ENCODE measurements around the gene CASP8. TPM values are rescaled to one million over a fixed set of nuclear protein-coding genes. Genes with fewer than 3 reads are reported as not detected.
"Not testable (repeated sequence)": the region's sequence is repeated elsewhere in the genome, so short reads cannot be mapped to it uniquely, and the experiment has no call there.

Gene CASP8
- total RNA-seq, 1 experiment from 2014 or later, result 85.8 TPM

DNA sequence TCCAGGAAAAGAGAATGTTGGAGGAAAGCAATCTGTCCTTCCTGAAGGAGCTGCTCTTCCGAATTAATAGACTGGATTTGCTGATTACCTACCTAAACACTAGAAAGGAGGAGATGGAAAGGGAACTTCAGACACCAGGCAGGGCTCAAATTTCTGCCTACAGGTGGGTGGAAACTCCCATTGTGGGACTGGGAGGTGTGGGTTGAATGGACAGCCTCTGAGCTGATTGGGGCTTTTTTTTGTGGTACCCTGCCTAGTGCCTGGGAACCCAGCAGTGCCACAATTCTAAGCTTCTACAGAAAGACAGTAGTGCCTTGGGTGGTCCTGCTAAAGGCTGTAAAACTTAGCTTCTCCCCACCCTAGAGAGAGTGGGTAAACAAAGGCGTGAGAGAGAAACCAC lies 6.3 kb downstream of the CASP8 start:
- no peak for DNase-seq (ENCODE audit: extremely low read depth, low read depth)

DNA sequence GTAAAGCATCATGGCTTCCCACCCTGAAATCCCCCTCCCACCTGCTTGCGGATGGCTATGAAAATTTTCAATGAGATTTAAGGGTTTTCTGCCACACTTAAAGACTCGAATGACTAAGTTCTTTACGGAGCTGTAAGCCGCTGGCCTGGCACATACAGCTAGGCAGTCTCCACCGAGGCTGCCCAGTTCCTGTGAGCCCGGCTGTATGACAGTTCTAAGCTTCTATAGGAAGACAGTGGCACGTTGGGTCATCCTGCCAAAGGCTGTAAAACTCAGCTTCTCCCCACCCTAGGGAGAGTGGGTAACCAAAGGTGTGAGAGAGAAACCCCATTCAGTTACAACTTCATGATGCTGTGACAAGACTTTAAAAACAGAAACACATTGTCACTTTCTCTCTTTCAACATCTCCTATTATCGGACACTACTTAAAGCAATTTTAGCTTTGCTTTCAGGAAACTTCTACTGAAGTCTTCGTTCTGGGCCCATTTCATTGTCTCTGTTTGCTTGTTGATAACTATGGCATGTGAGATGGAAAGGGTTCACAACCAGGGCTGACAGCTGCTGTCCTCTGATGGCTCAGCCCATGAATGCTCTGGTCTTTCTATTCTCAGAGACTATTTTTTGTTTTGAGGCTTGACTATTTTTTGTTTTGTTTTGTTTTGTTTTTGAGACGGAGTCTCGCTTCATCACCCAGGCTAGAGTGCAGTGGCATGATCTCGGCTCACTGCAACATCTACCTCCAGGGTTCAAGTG lies 7.1 kb downstream of the CASP8 start:
- DNase-seq (ENCODE audit: extremely low read depth, low read depth), result no peak

DNA sequence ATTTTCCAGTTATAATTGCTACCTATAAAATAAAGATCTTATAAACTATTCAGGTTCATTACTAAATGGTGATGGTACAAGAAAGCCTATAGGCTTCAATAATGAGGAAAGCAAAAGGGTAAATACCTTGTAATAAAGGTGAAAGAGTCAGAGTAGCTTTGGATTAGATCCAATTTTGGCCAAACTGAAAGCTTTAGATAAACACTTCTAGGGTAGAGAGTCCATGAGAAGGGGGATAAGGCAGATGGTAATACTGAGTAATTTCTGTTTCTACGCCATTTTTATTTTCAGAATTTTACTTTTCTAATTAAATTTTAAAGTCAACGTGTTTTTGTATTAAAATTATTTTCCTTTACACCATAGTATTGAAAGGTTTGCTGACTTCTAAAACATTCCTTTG lies 9.4 kb downstream of the CASP8 start:
- no peak for DNase-seq (ENCODE audit: extremely low read depth, low read depth)

DNA sequence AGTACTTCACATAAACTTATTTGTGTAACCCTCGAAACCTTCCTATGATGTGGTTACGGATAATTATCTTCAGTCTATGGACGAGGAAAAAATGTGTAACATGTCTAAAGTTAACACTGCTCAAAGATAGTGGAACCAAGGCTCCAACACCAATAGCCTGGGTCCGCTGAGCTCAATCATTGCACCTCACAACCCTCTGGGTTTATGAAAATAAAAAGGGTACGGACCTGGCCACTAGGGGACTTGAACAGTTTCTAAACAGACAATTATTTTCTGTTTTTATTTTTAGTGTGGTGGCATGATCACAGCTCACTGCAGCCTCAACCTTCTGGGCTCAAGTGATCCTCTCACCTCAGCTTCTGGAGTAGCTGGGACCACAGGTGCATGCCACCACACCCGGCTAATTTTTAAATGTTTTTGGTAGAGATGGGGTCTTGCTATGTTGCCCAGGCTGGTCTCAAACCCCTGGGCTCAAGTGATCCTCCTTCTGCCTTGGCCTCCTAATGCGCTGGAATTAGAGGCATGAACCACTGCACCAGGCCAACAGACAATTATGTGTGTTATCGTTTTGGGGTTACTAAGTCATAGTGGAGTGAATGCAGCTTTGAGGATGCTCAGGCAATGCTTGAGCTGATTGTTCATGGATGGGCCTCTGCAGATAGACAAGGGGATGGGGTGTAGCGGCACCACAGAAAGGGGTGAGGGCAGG lies 10.1 kb downstream of the CASP8 start:
- no peak for DNase-seq (ENCODE audit: extremely low read depth, low read depth)

DNA sequence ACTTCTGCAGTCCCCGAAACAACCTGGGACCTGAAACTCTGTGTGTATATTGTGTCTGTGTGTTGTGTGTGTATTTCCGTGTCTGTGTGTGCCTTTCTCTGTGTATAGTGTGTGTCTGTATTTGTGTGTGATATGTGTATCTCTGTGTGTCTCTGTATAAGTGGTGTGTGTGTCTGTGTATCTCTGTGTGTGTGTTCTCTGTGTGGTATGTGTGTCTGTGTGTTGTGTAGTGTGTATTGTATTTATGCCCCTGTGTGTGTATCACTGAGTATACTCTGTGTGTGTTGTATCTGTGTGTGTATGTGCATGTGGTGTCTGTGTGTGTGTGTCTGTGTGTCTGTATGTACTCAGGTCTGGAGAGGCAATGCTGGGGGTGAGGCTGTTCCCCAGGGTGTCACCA lies 11.6 kb downstream of the CASP8 start:
- DNase-seq (ENCODE audit: extremely low read depth, low read depth), result no peak

DNA sequence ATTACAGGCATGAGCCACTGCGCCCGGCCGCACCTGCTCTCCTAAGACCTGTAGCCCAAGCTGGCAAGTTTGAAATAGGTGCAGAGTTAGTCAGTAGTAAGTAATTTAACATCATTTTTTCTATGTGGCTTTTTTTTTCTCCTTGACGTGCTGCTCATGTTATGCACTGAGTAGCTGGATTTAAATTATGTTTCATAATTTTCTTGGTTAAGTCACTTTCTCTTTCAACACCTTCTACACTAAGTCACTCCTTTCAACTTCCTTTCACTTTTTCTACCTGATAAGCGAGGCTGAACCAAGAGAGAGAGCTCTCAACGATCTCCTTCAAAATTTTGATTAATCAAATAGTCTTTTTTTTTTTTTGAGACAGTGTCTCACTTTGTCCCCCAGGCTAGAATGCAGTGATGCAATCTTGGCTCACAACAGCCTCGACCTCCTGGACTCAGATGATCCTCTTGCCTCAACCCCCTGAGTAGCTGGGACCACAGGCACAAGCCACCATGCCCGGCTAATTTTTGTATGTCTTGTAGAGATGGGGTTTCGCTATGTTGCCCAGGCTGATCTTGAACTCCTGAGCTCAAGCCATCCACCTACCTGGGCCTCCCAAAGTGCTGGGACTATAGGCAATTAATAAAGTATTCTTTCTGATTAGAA lies 13.1 kb downstream of the CASP8 start:
- DNase-seq (ENCODE audit: extremely low read depth, low read depth), result no peak

DNA sequence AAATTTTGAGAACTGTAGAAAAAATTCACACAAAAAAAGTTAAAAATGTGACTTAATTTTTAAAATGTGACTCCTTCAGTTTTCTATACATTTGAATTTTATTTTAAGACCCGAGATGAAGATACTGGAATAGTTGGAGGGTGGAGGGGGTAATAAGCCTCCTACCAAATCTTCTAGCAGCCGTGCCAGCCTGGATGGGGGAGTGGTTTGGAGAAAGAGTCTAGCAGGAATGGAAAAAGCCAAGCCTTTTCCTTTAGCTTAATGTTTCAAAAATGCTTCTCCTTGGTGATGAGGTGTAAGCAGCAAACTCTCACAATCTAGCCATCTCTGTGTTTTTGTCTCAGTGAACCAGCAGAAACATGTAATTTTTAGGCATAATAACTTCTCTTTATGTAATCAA lies 14.7 kb downstream of the CASP8 start:
- DNase-seq (ENCODE audit: extremely low read depth, low read depth), result no peak

DNA sequence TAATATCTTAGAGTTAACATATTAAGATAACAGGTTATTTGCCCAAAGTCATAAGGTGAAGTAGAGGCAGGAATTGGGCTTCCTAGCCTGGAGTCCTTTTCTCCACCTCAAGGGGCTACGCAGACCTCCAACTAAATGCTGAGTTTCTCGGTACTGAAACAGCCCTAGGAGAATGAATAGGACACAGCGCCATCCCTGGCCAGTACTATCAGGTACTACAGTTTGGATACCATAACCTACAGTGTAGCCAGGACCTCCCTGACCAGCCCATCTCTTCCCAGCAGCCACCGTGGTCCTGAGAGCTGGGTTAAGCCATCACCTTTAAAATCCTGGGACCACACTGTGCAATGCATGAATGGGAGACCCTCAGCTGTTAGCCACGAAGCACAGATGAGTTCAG lies 15.7 kb downstream of the CASP8 start:
- DNase-seq (ENCODE audit: extremely low read depth, low read depth), result no peak

DNA sequence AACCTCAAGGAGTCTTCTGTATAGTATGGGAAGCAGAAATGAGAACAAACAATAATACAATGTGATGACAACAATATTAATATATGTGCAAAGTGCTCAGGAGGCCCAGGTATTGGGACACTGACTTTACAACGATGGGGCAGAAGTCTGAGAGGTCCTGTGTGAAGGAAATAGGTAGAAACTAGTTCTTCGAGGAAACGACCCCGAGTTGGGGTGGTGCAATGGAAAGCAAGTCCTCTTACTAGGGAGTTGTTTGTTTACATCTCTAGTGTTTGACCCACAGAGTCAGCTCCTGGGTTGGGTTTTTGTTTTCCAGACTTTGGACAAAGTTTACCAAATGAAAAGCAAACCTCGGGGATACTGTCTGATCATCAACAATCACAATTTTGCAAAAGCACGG lies 16.2 kb downstream of the CASP8 start:
- DNase-seq (ENCODE audit: extremely low read depth, low read depth), result no peak

DNA sequence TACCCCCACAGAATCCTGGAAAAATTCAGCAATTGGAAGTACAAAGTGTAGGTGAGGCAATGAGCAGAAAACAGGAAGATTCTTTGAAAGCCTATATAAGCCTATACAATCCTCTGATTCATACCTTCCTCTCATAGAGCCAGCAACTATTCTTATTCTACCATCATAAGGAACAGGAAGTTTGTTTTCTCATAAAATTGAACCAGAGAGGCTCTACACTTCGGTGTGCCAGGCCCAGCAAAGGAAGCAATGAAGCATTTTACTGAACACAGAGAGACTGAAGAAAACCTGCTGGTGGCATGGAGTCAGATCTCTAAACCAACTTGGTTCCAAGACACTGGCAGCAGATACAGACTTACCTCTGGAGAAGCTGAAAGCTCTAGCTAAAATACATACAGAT lies 18.7 kb downstream of the CASP8 start:
- DNase-seq (ENCODE audit: extremely low read depth, low read depth), result no peak

DNA sequence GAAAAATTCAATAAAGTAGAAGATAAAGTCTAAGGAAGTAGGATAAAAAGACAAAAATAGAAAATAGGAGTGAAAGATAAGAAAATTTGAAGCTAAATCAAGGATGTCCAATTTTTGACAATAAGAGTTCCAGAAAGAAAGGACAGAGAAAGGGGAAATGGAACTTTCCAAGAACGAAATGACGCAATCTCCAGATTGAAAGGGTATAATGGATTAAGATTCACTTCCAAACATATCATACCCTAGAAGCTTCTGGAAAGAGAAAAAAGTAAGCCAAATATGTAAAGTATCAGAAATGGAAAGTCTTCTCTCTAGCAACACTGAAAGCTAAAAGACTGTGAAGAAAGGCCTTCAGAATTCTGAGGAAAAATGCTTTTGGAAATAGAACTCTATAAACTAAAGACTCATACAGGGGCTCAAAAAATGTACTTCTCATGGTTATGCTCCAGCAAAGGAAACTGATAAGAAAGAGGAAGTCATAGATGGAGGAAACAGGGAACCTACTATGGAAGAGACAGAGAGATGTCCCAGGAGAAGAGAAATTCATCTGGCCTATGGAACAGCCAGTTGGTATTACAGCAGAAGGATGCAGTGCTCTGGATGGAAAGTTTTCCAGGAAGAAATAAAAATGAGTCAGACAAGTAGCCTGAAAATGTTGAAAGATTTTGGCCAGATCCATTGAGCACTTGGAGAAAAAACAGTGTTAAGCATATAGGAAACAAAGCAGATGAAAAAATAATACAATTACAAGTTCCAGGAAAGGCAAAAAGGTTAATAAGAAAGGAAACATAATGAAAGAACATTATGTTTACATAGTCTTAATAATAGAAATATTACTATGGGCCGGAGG lies 20.1 kb downstream of the CASP8 start:
- DNase-seq (ENCODE audit: extremely low read depth, low read depth), result no peak

DNA sequence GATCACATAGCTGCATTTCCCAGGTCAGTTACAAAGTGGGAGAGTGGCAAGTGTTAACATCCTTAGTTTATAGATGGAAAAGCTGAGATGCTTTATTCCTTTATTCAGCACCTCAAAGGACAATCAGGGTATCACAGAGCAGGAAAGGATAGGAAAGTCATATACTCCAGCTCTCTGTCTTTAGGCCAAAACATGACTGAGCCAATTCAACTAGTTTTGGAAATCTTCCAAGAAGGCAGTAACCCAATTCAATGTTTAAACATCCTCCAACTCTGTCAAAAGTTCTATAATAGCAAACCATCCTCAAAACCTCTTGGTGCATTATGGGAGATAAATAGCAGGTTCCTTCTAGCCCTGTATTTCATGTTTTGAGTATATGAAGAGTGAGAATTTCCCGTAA lies 25.2 kb downstream of the CASP8 start:
- no peak for DNase-seq (ENCODE audit: extremely low read depth, low read depth)

DNA sequence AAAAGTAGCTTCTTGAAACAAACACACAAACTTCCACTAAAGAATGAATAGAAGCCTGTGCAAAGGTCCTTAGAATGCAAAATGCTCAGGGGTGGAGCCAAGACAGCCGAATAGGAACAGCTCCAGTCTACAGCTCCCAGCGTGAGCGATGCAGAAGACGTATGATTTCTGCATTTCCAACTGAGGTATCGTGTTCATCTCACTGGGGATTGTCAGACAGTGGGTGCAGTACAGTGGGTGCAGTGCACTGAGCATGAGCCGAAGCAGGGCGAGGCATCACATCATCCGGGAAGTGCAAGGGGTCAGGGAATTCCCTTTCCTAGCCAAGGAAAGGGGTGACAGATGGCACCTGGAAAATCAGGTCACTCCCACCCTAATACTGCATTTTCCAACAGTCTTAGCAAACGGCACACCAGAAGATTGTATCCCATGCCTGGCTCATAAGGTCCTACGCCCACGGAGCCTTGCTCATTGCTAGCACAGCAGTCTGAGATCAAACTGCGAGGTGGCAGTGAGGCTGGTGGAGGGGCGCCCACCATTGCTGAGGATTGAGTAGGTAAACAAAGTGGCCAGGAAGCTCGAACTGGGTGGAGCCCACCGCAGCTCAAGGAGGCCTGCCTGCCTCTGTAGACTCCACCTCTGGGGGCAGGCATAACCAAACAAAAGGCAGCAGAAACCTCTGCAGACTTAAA lies 30.3 kb downstream of the CASP8 start:
- DNase-seq (ENCODE audit: extremely low read depth, low read depth), result not testable (repeated sequence)

DNA sequence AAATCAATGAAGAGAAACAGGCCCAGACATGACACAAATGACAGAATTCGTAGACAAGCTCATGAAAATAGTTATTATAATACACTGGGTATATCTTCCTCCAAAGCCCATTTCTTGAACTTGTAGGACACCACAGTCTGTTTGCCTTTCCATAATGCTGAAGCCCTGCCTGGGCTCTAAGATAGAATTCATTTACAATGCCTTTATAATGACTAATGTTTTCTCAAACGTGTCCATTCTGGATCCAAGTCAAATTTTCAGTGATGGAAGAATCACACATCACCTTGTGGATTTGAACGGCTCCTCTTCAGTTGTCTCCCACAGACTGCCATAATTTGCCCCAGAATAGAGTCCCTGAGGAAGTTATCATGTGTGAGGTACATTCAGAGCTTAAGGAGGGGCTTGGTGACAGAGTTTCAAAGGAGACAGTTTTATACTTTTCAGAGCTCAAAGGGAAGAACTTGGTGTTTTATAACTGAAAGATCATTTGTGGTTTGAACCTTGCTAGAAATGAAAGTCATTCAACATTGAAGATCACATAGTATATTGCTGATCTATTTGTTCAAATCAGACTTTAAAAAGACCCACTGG lies 38.2 kb downstream of the CASP8 start:
- DNase-seq (ENCODE audit: extremely low read depth, low read depth), result no peak

DNA sequence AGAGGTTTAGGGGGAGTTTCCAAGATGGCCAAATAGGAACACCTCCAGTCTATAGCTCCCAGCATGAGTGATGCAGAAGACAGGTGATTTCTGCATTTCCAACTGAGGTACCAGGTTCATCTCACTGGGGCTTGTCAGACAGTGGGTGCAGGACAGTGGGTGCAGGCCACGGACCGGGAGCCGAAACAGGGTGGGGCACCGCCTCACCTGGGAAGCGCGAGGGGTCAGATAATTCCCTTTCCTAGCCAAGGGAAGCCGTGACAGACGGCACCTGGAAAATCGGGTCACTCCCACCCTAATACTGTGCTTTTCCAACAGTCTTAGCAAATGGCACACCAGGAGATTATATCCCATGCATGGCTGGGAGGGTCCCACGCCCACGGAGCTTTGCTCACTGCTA lies 39.6 kb downstream of the CASP8 start:
- DNase-seq (ENCODE audit: extremely low read depth, low read depth), result not testable (repeated sequence)

DNA sequence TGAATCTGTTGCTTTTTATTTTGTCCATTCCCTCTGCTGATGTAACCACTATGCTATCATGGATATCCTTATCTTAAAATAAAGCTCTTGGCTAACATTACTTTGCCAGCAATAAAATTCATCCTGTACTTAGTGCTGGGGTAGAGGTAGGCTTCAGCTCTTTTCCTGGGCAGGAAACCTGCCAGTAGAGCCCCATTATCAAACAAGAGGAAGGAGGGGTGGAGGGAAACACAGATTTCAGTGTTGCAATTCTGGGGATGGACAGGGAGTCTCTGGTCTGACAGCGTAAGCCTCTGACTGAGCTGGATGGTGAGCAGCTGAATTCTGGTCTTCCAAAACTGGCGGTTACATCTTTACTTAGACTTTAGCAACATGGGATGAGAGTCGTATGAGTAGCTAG lies 47.5 kb downstream of the CASP8 start:
- DNase-seq (ENCODE audit: extremely low read depth, low read depth), result no peak

DNA sequence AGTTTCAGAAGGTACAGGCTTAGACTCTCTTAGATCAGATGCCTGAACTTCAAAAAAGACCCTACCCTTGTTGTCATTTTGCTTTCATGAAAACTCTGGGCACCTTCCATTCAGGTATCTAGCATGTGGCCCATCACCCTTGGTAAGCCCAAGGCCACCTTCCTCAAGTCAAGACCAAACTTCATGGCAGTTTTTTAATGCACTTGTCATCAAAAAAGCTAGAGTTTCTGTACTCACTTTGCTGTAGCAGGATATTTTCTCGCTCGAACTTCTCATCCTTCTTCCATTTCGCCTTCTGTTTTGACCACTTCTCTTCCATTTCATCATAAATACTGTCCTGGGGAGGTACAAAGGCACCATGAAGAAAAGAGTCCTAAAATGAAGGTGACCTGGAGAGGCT lies 48.6 kb downstream of the CASP8 start:
- no peak for DNase-seq (ENCODE audit: extremely low read depth, low read depth)

DNA sequence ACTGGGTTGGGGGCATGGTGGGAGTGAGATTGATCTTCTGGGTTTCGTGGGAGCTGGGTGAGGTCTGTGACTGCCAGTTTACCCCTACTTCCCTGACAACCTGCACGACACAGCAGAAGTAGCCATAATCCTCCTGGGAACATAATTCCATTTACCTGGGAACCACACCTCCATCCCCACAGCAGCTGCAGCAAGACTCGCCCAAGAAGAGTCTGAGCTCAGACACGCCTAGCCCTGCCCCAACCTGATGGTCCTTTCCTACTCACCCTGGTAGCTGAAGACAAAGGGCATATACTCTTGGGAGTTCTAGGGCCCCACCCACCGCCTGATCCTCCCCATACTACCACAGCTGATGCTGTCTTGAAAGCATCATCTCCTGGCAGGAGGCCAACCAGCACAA lies 53.0 kb downstream of the CASP8 start:
- DNase-seq (ENCODE audit: extremely low read depth, low read depth), result no peak

DNA sequence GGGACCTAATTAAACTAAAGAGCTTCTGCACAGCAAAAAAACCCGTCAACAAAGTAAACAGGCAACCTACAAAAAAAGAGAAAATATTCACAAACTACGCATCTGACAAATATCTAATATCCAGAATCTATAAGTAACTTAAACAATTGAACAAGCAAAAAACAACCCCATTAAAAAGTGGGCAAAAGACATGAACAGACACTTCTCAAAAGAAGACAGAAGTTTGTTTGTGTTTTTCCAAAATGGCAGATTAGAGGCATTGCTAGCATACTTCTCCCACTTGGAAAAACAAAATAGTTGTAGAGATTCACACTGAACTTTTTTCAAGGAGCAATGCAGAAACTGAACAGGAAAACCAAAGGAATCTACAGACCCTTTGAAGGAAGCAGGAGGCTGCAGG lies 59.2 kb downstream of the CASP8 start:
- DNase-seq (ENCODE audit: extremely low read depth, low read depth), result no peak

DNA sequence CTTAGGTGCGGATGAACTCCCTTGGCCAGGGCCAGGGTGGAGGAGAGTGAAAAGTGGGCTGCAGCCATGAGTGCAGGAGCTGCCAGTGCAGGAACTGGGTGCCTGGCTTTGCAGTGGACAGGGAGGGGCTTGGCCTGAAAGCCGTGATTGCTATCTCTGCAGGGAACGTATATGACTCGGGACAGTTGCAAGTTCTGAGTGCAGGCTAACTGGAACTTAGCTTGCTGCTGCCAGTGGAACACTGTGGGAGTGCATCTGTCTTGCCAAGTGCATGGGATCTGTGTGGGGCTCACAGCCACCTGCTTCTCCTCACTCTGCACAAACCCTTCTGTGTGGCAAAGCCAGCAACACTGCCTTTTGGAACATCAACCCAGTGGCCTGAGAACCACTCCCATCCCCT lies 59.9 kb downstream of the CASP8 start:
- DNase-seq (ENCODE audit: extremely low read depth, low read depth), result no peak
